ENCODE measurements around the gene ADGRB3.
"Not testable (repeated sequence)": the region's sequence is repeated elsewhere in the genome, so short reads cannot be mapped to it uniquely, and the experiment has no call there.

The ADGRB3 gene

GRCh38 chr6:68975816-68976215 lies 340.7 kb downstream of the ADGRB3 start:
- H3K4me3 ChIP-seq (ENCODE audit: low read depth, low read length): no peak overlapping the region
- no peak for TF ChIP-seq CTCF (IDR thresholded peaks at IDR 0.05; ENCODE audit: low read depth, low read length)

GRCh38 chr6:68976260-68976659 lies 341.2 kb downstream of the ADGRB3 start:
- TF ChIP-seq CTCF (IDR thresholded peaks at IDR 0.05; ENCODE audit: low read depth, low read length): no peak

GRCh38 chr6:68978411-68978810 lies 343.3 kb downstream of the ADGRB3 start:
- no peak for TF ChIP-seq CTCF (IDR thresholded peaks at IDR 0.05; ENCODE audit: low read depth, low read length)
- H3K4me3 ChIP-seq (ENCODE audit: low read depth, low read length): no peak overlapping the region

More at GRCh38 chr6:68976260-68976659, 341.2 kb downstream of the ADGRB3 start:
- no peak overlapping the region for H3K4me3 ChIP-seq (ENCODE audit: low read depth, low read length)

GRCh38 chr6:68981668-68982067 lies 346.6 kb downstream of the ADGRB3 start:
- H3K4me3 ChIP-seq (ENCODE audit: low read depth, low read length): not testable (repeated sequence)

- no peak overlapping the region for H3K4me3 ChIP-seq (ENCODE audit: low read depth, low read length)
- no peak for TF ChIP-seq CTCF (IDR thresholded peaks at IDR 0.05; ENCODE audit: low read depth, low read length)
These were observed 353.6 kb downstream of the ADGRB3 start for GRCh38 chr6:68988698-68989097.

GRCh38 chr6:68990317-68990716 lies 355.2 kb downstream of the ADGRB3 start:
- TF ChIP-seq CTCF (IDR thresholded peaks at IDR 0.05; ENCODE audit: low read depth, low read length): no peak
- no peak overlapping the region for H3K4me3 ChIP-seq (ENCODE audit: low read depth, low read length)

GRCh38 chr6:68993911-68994310 lies 358.8 kb downstream of the ADGRB3 start:
- no peak overlapping the region for H3K4me3 ChIP-seq (ENCODE audit: low read depth, low read length)
- TF ChIP-seq CTCF (IDR thresholded peaks at IDR 0.05; ENCODE audit: low read depth, low read length): no peak

GRCh38 chr6:68994521-68994920 lies 359.4 kb downstream of the ADGRB3 start:
- no peak for TF ChIP-seq CTCF (IDR thresholded peaks at IDR 0.05; ENCODE audit: low read depth, low read length)
- H3K4me3 ChIP-seq (ENCODE audit: low read depth, low read length): no peak overlapping the region
